T-helper 17 cell (primary cell): ENCODE results near the gene PLSCR2. TPM values are rescaled to one million over a fixed set of nuclear protein-coding genes. Genes with fewer than 3 reads are reported as not detected.

Source experiments
- ATAC-seq: fragments of 150-1000 bp; cut with Tn5 transposase; 2 replicates; pipeline ENCODE4 v1.10.0; 2021; ENCODE audit warnings: mild to moderate bottlenecking, moderate library complexity
- DNase-seq, 3 donors: peaks; one replicate each; pipeline versions ENCODE4 v3.0.0 to v3.0.0-alpha.2; 2020 to 2021
- H3K9me3 ChIP-seq: one replicate; pipeline ENCODE4 v1.7.0; 2013; ENCODE audit warnings: low read length, mild to moderate bottlenecking; ENCODE audit not compliant: control insufficient read depth, poor library complexity, severe bottlenecking
- H3K27ac Mint-ChIP-seq: one replicate; pipeline ENCODE4 v1.8.0; 2022; ENCODE audit warnings: mild to moderate bottlenecking, moderate library complexity, mixed read lengths
- H3K27me3 Mint-ChIP-seq: one replicate; pipeline ENCODE4 v1.8.0; 2022; ENCODE audit warnings: mixed read lengths
- H3K36me3 Mint-ChIP-seq: one replicate; pipeline ENCODE4 v1.8.0; 2022; ENCODE audit warnings: low read depth, mixed read lengths
- H3K4me1 Mint-ChIP-seq: one replicate; pipeline ENCODE4 v1.8.0; 2022; ENCODE audit warnings: mild to moderate bottlenecking, mixed read lengths
- H3K4me3 Mint-ChIP-seq: one replicate; pipeline ENCODE4 v1.8.0; 2022; ENCODE audit warnings: mild to moderate bottlenecking, moderate library complexity, mixed read lengths
- total RNA-seq, 4 donors: library from RNA in 2 of 4; stranded (reverse) in 2 of 4; gene quantifications; one replicate each; pipeline ENCODE4 v1.2.3 and lab custom pipeline; 2022 to 2026

PLSCR2 gene
- total RNA-seq, 2 donors from 2014 or later = not detected

DNA sequence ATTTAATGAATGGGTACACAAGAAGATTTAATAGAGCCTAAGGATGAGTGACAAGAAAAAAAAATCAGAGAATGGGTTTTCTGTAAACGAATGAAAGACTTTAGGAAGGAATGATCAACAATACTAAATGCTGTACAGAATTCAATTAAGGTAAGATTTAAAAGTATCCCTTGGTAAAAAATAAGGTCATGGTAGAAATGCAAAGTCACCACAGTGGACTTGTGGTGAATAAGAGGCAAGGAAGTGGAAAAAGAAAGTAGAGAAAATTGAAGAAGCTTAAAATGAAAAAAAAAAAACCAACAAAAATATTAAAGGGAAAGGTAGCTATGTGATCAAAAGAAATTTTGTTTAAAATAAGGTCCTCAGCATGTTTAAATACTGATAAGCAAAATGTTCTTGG lies 82.4 kb downstream of the PLSCR2 start:
- Mint-ChIP-seq H3K27me3 (peaks cover 22% of the 10 kb centered on the region), H3K4me1 (no peaks in the 10 kb centered on the region), H3K36me3 (no peaks in the 10 kb centered on the region), H3K4me3 (no peak overlapping the region), H3K27ac (no peak overlapping the region)
- no peak for ATAC-seq
- no peak for DNase-seq
- H3K9me3 ChIP-seq = no peaks in the 10 kb centered on the region

DNA sequence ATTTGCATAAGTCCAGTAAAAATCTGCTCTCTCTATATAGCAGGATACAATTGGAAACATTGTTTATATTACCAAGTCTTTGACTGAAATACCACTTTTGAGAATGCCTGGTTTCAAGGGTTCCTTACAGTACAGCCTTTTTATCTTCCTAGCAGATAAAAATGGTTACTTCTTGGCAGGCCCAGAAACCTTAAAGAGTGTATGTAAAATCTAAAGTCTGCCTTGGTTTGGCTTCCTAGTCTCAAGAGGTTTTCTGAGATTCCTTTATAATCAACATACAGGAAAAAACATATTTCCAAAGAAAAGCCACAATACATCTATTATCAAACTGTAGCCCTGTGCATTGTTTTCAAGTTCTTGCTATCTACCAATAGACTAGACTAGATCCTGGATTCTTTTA lies 84.6 kb downstream of the PLSCR2 start:
- H3K36me3 Mint-ChIP-seq = no peaks in the 10 kb centered on the region
- H3K4me1 Mint-ChIP-seq = no peaks in the 10 kb centered on the region
- ATAC-seq = no peak
- H3K27ac Mint-ChIP-seq = no peak overlapping the region
- H3K27me3 Mint-ChIP-seq = peaks cover 22% of the 10 kb centered on the region
- DNase-seq = no peak
- H3K4me3 Mint-ChIP-seq = no peak overlapping the region
- H3K9me3 ChIP-seq = no peaks in the 10 kb centered on the region

Other genes with a start within 250 kb of the PLSCR2 start
- gene PLSCR4, start 218.5 kb downstream of the PLSCR2 start, total RNA-seq = under 1 TPM in 1 of 2 donors, not detected in 1; 0.78 TPM
- gene PLSCR1, start 75.0 kb upstream of the PLSCR2 start, total RNA-seq = 10 to 100 TPM; 14.8 TPM
- not detected for gene PLSCR5, start 135.8 kb upstream of the PLSCR2 start, total RNA-seq